SK-N-SH (cell line): Measurements from ENCODE around the gene MRPS2. TPM values are rescaled to one million over a fixed set of nuclear protein-coding genes. Genes with fewer than 3 reads are reported as not detected.

ENCODE experiments used
- CTCF ChIA-PET: fragments of 300-600, 350-600 bp; formaldehyde crosslinking; extraction: SDS; loops from one replicate; lab custom pipeline; 2021; lab: Yijun Ruan, JAX
- POLR2A ChIA-PET: fragments of 350-600 bp; sonication (Branson Sonifier 250); formaldehyde crosslinking; extraction: SDS; loops from one replicate; lab custom pipeline; 2020; ENCODE audit warnings: antibody characterized with exemption, inconsistent platforms; lab: Yijun Ruan, JAX
- DNase-seq: peaks from one replicate; pipeline ENCODE4 v3.0.0; 2012
- H2AFZ ChIP-seq: fragments of 200-600 bp; sonication (generic); 2 replicates; pipeline ENCODE4 v1.8.1; 2016; ENCODE audit warnings: antibody characterized with exemption, mild to moderate bottlenecking, low read depth
- H3F3A ChIP-seq: fragments of 200-600 bp; sonication (generic); replicated peaks from 2 replicates; pipeline ENCODE3; 2016; ENCODE audit warnings: antibody characterized with exemption, mild to moderate bottlenecking; ENCODE audit not compliant: insufficient read depth
- H3K27ac ChIP-seq, 2 experiments: fragments of 200-500 bp in 1 of 2; fragments of 200-600 bp in 1 of 2; sonication (Bioruptor generic) in 1 of 2; sonication (generic), shearing (Covaris generic) in 1 of 2; 2 replicates each; pipeline versions ENCODE4 v1.5.1 to v1.6.1; 2014 to 2016; ENCODE audit warnings: low read depth in 2 of 2, inconsistent platforms in 1 of 2, low read length in 1 of 2, mild to moderate bottlenecking in 1 of 2, mixed read lengths in 1 of 2
- H3K27me3 ChIP-seq: fragments of 200-600 bp; sonication (generic), shearing (Covaris generic); 2 replicates; pipeline ENCODE4 v1.6.1; 2016; ENCODE audit warnings: mixed run types; ENCODE audit not compliant: insufficient read depth
- H3K36me3 ChIP-seq, 2 experiments: fragments of 200-500 bp in 1 of 2; fragments of 200-600 bp in 1 of 2; sonication (Bioruptor generic) in 1 of 2; sonication (generic) in 1 of 2; replicated peaks in 1 of 2; 2 replicates each; pipeline versions ENCODE3 to v1.5.1; 2014 to 2016; ENCODE audit warnings: low read length in 1 of 2, mild to moderate bottlenecking in 1 of 2; ENCODE audit not compliant: insufficient read depth in 2 of 2, control insufficient read depth in 1 of 2
- H3K4me1 ChIP-seq, 2 experiments: fragments of 200-500 bp in 1 of 2; fragments of 200-600 bp in 1 of 2; sonication (Bioruptor generic) in 1 of 2; sonication (generic), shearing (Covaris generic) in 1 of 2; 2 replicates each; pipeline versions ENCODE4 v1.5.1 to v1.6.1; 2014 to 2016; ENCODE audit warnings: low read depth in 1 of 2, low read length in 1 of 2, mixed run types in 1 of 2; ENCODE audit not compliant: insufficient read depth in 2 of 2, control insufficient read depth in 1 of 2
- H3K4me2 ChIP-seq: fragments of 200-600 bp; sonication (generic), shearing (Covaris generic); 2 replicates; pipeline ENCODE4 v1.6.1; 2017; ENCODE audit warnings: mixed run types
- H3K4me3 ChIP-seq, 2 experiments: fragments of 200-500 bp in 1 of 2; fragments of 200-600 bp in 1 of 2; sonication (Bioruptor generic) in 1 of 2; sonication (generic), shearing (Covaris generic) in 1 of 2; 2 replicates each; pipeline versions ENCODE4 v1.5.1 to v1.8.1; 2014 to 2016; ENCODE audit warnings: low read depth in 2 of 2, inconsistent platforms in 1 of 2, low read length in 1 of 2, mild to moderate bottlenecking in 1 of 2, mixed read lengths in 1 of 2, moderate library complexity in 1 of 2
- H3K79me2 ChIP-seq: fragments of 200-600 bp; sonication (generic); 2 replicates; pipeline ENCODE4 v1.8.1; 2017; ENCODE audit warnings: mild to moderate bottlenecking; ENCODE audit not compliant: insufficient read depth
- H3K9ac ChIP-seq: fragments of 200-600 bp; sonication (generic); 2 replicates; pipeline ENCODE4 v1.6.1; 2017; ENCODE audit warnings: mixed run types
- H3K9me2 ChIP-seq: fragments of 200-600 bp; sonication (generic); 2 replicates; pipeline ENCODE4 v1.6.1; 2017; ENCODE audit warnings: mixed run types
- H3K9me3 ChIP-seq: fragments of 200-600 bp; sonication (generic); 2 replicates; pipeline ENCODE4 v1.6.1; 2017; ENCODE audit warnings: mixed run types, mild to moderate bottlenecking, moderate library complexity
- H4K20me1 ChIP-seq: fragments of 200-600 bp; sonication (generic); 2 replicates; pipeline ENCODE4 v1.6.1; 2017; ENCODE audit warnings: mild to moderate bottlenecking, mixed run types; ENCODE audit not compliant: insufficient read depth
- CHD2 ChIP-seq: fragments of 150-350 bp; IDR thresholded peaks from 2 replicates; pipeline ENCODE4 v1.6.1; 2018; ENCODE audit warnings: low read length; ENCODE audit not compliant: partially characterized antibody
- EP300 ChIP-seq, 2 experiments: IDR thresholded peaks; 2 replicates each; pipeline versions ENCODE4 v1.4.0 to v1.6.1; 2012; ENCODE audit warnings: borderline replicate concordance in 1 of 2, low read depth in 1 of 2, low read length in 1 of 2
- FOXM1 ChIP-seq: IDR thresholded peaks from 2 replicates; pipeline ENCODE4 v1.4.0; 2012; ENCODE audit warnings: low read depth, mild to moderate bottlenecking
- GABPA ChIP-seq: IDR thresholded peaks from 2 replicates; pipeline ENCODE4 v1.4.0; 2012; ENCODE audit warnings: low read depth, mild to moderate bottlenecking
- JUND ChIP-seq: IDR thresholded peaks from 2 replicates; pipeline ENCODE4 v1.4.0; 2012
- MXI1 ChIP-seq: IDR thresholded peaks from 2 replicates; pipeline ENCODE4 v1.6.1; 2012; ENCODE audit warnings: mild to moderate bottlenecking, low read depth, low read length, improper control_type of control experiment
- NRF1 ChIP-seq: IDR thresholded peaks from 2 replicates; pipeline ENCODE4 v1.6.1; 2012; ENCODE audit warnings: low read depth, mild to moderate bottlenecking, low read length
- POLR2AphosphoS5 ChIP-seq: IDR thresholded peaks from 2 replicates; pipeline ENCODE4 v1.6.1; 2012; ENCODE audit warnings: low read depth, low read length
- RXRA ChIP-seq: IDR thresholded peaks from 2 replicates; pipeline ENCODE4 v1.4.0; 2012; ENCODE audit warnings: low read depth, mild to moderate bottlenecking, borderline replicate concordance
- TAF1 ChIP-seq: IDR thresholded peaks from 2 replicates; pipeline ENCODE4 v1.6.1; 2012; ENCODE audit warnings: low read depth, mild to moderate bottlenecking, low read length, moderate library complexity, borderline replicate concordance
- TCF12 ChIP-seq: IDR thresholded peaks from 2 replicates; pipeline ENCODE4 v1.4.0; 2012
- TEAD4 ChIP-seq: IDR thresholded peaks from 2 replicates; pipeline ENCODE4 v1.4.0; 2012; ENCODE audit warnings: mild to moderate bottlenecking, borderline replicate concordance; ENCODE audit not compliant: insufficient read depth
- WGBS: methylation state at CpG from one replicate; pipeline ENCODE4 v1.1.6; 2017; ENCODE audit warnings: low lambda C conversion rate; 5-methylcytosine and 5-hydroxymethylcytosine counted together
- polyA plus RNA-seq, 3 experiments: library from polyadenylated mRNA; depleted of rRNA; stranded (reverse); fragments of >200 nt; gene quantifications; 2 replicates each; pipeline ENCODE4 v1.2.3, GENCODE V29; 2012
- TF ChIP-seq, protein P1 (sequence below): IDR thresholded peaks from 2 replicates; pipeline ENCODE4 v1.6.1; 2012; ENCODE audit warnings: mild to moderate bottlenecking, low read depth, low read length, moderate library complexity
- TF ChIP-seq, protein P2 (sequence below): fragments of 200-600 bp; sonication (generic); IDR thresholded peaks from 2 replicates; pipeline ENCODE4 v1.6.1; 2017; ENCODE audit warnings: antibody characterized with exemption, mild to moderate bottlenecking, moderate library complexity
- TF ChIP-seq, protein P3 (sequence below): IDR thresholded peaks from 2 replicates; pipeline ENCODE4 v1.4.0; 2012; ENCODE audit warnings: low read depth, borderline replicate concordance
- TF ChIP-seq, protein P4 (sequence below): IDR thresholded peaks from 2 replicates; pipeline ENCODE4 v1.4.0; 2012; ENCODE audit warnings: low read depth, borderline replicate concordance
- TF ChIP-seq, protein P5 (sequence below): IDR thresholded peaks from 2 replicates; pipeline ENCODE4 v1.4.0; 2012; ENCODE audit warnings: low read depth

The MRPS2 gene
- polyA plus RNA-seq, 1 of the 3 experiments (the other 2 are of a cell fraction), result 113 TPM

DNA sequence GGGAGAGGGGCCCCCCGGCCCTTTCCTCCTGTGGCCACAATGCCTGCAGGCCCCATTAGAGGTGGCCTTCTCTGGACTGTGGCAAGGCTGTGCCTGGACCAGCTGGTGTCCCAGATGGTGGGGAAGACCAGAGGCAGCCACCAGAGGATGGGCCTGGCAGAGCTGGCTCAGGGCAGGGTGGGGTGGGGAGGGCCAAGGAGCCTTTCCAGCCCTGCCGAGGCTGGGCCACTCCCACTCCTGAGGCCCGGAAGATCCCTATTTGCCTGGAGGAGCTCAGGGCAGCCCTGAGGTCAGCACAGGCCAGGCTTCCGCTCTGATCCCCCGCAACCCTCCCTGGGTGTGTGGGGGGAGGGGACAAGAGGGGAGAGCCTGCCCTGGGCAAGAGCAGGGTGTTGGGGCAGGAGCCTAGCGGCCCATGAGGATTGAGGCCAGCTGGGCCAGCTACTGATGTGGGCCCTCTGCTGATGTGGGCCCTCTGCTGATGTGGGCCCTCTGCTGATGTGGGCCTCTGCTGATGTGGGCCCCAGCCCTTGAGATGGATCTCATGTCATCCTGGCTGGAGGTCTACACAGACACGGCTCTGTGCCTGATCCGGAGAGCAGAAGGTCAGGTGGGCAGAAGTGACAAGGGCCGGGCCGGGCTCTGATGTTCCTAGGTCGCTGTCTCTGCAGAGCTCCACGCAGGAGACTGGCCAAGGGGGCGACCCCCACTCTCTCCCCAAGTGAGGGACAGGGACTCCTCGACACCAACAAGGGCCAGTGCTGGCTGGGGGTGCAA lies 6.0 kb downstream of the MRPS2 start (continued):
- TF ChIP-seq GABPA (no peak), FOXM1 (no peak), EP300 (IDR thresholded peaks at IDR 0.05; ENCODE audit: borderline replicate concordance in 1 of 2, low read depth in 1 of 2, low read length in 1 of 2) (no peak), TAF1 (no peak), TCF12 (no peak), CHD2 (no peak)
- TF ChIP-seq, protein P1, sequence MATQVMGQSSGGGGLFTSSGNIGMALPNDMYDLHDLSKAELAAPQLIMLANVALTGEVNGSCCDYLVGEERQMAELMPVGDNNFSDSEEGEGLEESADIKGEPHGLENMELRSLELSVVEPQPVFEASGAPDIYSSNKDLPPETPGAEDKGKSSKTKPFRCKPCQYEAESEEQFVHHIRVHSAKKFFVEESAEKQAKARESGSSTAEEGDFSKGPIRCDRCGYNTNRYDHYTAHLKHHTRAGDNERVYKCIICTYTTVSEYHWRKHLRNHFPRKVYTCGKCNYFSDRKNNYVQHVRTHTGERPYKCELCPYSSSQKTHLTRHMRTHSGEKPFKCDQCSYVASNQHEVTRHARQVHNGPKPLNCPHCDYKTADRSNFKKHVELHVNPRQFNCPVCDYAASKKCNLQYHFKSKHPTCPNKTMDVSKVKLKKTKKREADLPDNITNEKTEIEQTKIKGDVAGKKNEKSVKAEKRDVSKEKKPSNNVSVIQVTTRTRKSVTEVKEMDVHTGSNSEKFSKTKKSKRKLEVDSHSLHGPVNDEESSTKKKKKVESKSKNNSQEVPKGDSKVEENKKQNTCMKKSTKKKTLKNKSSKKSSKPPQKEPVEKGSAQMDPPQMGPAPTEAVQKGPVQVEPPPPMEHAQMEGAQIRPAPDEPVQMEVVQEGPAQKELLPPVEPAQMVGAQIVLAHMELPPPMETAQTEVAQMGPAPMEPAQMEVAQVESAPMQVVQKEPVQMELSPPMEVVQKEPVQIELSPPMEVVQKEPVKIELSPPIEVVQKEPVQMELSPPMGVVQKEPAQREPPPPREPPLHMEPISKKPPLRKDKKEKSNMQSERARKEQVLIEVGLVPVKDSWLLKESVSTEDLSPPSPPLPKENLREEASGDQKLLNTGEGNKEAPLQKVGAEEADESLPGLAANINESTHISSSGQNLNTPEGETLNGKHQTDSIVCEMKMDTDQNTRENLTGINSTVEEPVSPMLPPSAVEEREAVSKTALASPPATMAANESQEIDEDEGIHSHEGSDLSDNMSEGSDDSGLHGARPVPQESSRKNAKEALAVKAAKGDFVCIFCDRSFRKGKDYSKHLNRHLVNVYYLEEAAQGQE, result no peak

DNA sequence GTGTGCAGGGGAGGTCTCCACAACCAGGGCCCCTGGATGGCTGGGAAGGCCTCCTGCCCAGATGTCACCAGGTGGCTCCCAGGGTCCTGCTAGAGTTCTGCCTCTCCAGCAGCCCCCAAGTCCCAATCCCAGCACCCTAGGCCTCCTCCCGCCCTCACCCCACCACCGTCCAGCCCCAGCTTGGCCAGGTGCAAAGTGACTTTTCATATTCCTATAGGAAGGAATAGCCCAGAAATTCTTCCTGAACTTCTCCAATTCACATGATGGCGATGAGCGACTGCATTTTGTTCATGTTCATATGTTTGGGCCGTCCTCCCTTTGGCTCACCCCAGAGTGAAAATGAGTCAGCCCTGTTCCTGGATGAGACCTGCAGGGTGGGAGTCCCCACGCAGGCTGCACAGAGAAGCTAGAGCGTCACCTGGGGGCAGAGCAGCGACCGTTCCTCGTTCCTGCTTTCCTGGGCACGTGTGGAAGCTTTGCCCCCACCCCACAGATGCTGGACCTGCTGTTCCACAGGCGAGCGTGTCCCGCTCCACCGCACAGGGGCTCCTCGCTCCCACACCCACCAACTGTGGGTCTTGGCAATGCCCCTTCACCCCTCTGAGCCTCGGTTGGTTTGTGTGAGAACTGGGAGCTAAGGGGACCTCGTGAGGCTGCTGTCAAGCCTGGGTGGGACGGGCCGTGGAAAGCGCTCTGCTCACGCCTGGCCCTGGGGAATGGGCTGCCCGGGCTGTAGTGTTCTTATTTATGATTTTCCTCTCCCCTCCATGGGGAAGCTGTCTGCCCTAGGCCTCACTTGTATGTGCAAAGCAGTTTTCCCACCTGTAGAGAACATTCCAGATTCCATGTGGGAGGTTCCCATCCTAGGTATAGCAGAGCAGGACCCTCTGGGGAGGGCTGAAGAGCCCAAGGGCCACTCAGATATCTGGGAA lies 6.9 kb downstream of the MRPS2 start:
- peaks cover 2% of the 10 kb centered on the region; the same call in 1 of the 2 replicates for H3K79me2 ChIP-seq
- H3K27ac ChIP-seq, result no peak overlapping the region
- H3K9me2 ChIP-seq, result no peaks in the 10 kb centered on the region
- WGBS, result 82% methylated on average over 18 of the region's 23 CpGs
- H4K20me1 ChIP-seq, result peaks cover 15% of the 10 kb centered on the region
- peaks cover 0 to 1% of the 10 kb centered on the region in 2 experiments; a peak in 2 of 4 replicates for H3K4me1 ChIP-seq
- no peak overlapping the region for H3K4me2 ChIP-seq
- TF ChIP-seq POLR2AphosphoS5 (no peak), TAF1 (no peak), JUND (no peak), CHD2 (no peak), MXI1 (no peak), TEAD4 (no peak), FOXM1 (no peak), RXRA (no peak), NRF1 (no peak), EP300 (IDR thresholded peaks at IDR 0.05; ENCODE audit: borderline replicate concordance in 1 of 2, low read depth in 1 of 2, low read length in 1 of 2) (no peak)
- TF ChIP-seq, protein P2, sequence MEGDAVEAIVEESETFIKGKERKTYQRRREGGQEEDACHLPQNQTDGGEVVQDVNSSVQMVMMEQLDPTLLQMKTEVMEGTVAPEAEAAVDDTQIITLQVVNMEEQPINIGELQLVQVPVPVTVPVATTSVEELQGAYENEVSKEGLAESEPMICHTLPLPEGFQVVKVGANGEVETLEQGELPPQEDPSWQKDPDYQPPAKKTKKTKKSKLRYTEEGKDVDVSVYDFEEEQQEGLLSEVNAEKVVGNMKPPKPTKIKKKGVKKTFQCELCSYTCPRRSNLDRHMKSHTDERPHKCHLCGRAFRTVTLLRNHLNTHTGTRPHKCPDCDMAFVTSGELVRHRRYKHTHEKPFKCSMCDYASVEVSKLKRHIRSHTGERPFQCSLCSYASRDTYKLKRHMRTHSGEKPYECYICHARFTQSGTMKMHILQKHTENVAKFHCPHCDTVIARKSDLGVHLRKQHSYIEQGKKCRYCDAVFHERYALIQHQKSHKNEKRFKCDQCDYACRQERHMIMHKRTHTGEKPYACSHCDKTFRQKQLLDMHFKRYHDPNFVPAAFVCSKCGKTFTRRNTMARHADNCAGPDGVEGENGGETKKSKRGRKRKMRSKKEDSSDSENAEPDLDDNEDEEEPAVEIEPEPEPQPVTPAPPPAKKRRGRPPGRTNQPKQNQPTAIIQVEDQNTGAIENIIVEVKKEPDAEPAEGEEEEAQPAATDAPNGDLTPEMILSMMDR, result no peak
- TF ChIP-seq, protein P3, sequence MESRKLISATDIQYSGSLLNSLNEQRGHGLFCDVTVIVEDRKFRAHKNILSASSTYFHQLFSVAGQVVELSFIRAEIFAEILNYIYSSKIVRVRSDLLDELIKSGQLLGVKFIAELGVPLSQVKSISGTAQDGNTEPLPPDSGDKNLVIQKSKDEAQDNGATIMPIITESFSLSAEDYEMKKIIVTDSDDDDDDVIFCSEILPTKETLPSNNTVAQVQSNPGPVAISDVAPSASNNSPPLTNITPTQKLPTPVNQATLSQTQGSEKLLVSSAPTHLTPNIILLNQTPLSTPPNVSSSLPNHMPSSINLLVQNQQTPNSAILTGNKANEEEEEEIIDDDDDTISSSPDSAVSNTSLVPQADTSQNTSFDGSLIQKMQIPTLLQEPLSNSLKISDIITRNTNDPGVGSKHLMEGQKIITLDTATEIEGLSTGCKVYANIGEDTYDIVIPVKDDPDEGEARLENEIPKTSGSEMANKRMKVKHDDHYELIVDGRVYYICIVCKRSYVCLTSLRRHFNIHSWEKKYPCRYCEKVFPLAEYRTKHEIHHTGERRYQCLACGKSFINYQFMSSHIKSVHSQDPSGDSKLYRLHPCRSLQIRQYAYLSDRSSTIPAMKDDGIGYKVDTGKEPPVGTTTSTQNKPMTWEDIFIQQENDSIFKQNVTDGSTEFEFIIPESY, result no peak
- TF ChIP-seq, protein P4, sequence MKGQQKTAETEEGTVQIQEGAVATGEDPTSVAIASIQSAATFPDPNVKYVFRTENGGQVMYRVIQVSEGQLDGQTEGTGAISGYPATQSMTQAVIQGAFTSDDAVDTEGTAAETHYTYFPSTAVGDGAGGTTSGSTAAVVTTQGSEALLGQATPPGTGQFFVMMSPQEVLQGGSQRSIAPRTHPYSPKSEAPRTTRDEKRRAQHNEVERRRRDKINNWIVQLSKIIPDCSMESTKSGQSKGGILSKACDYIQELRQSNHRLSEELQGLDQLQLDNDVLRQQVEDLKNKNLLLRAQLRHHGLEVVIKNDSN, result no peak
- TF ChIP-seq, protein P5, sequence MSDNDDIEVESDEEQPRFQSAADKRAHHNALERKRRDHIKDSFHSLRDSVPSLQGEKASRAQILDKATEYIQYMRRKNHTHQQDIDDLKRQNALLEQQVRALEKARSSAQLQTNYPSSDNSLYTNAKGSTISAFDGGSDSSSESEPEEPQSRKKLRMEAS, result no peak
- peaks cover 3 to 29% of the 10 kb centered on the region in 2 experiments for H3K36me3 ChIP-seq
- no peak overlapping the region for H3K4me3 ChIP-seq
- DNase-seq, result peak; percentile 13
- ChIA-PET POLR2A (no interaction called here), CTCF (interaction anchor here (1.0 kb wide), 1 partner anchor 26 kb away, joined by 3 read pairs; no protein-coding TSS in a partner anchor)
- no peaks in the 10 kb centered on the region for H3K9me3 ChIP-seq
- no peak overlapping the region for H2AFZ ChIP-seq
- no peaks in the 10 kb centered on the region for H3F3A ChIP-seq
- no peaks in the 10 kb centered on the region for H3K27me3 ChIP-seq
- H3K9ac ChIP-seq, result no peak overlapping the region
